GM12878 (cell line): ENCODE measurements around the gene FBRSL1. TPM values are rescaled to one million over a fixed set of nuclear protein-coding genes. Genes with fewer than 3 reads are reported as not detected.

Experiments
- ATAC-seq: fragments of 200-7000 bp; cut with Tn5 transposase; 3 replicates; pipeline ENCODE4 v1.9.1; 2020; ENCODE audit warnings: mild to moderate bottlenecking, moderate library complexity
- BruUV-seq: library from RNA; stranded (reverse); fragments of 400-500 nt; replicated peaks from 2 replicates; lab custom pipeline; 2021; lab: Mats Ljungman, UMichigan
- CTCF ChIA-PET: fragments of 300-600 bp; sonication (Branson Sonifier 250); formaldehyde crosslinking; extraction: SDS; loops from one replicate; lab custom pipeline; 2021; ENCODE audit warnings: inconsistent platforms; lab: Yijun Ruan, JAX
- POLR2A ChIA-PET: fragments of 350-600 bp; formaldehyde crosslinking; extraction: SDS; loops from one replicate; lab custom pipeline; 2021; ENCODE audit warnings: inconsistent platforms; lab: Charles Lee
- RAD21 ChIA-PET: fragments of 300-600 bp; sonication (Branson Sonifier 250); formaldehyde crosslinking; loops from one replicate; lab custom pipeline; 2023; ENCODE audit warnings: antibody characterized with exemption; ENCODE audit not compliant: unreplicated experiment; lab: Charles Lee
- SMC1A ChIA-PET: fragments of 300-600 bp; sonication (Branson Sonifier 250); formaldehyde crosslinking; loops from one replicate; lab custom pipeline; 2023; ENCODE audit not compliant: unreplicated experiment, uncharacterized antibody; lab: Charles Lee
- DNase-seq: peaks from one replicate; pipeline ENCODE4 v3.0.0-alpha.2; 2011; ENCODE audit warnings: low read depth, low spot score
- FAIRE-seq: peaks from 3 replicates; lab custom pipeline; 2011; peaks lifted over from hg19 to GRCh38; lab: Jason Lieb, UNC
- H2AFZ ChIP-seq: 2 replicates; pipeline ENCODE4 v1.6.0; 2011; ENCODE audit warnings: low read depth, low read length, control low read depth; ENCODE audit not compliant: control insufficient read depth
- H3K27ac ChIP-seq: 2 replicates; pipeline ENCODE4 v1.5.1; 2011; ENCODE audit warnings: control low read depth; ENCODE audit not compliant: control insufficient read depth, insufficient read depth
- H3K27me3 ChIP-seq, 2 experiments: replicated peaks in 1 of 2; 2 replicates each; pipeline versions ENCODE4 v1.6.0 to v1.6.1; 2011; ENCODE audit warnings: low read length in 1 of 2; ENCODE audit not compliant: control insufficient read depth in 2 of 2, insufficient read depth in 2 of 2
- H3K36me3 ChIP-seq, 2 experiments: 2 replicates each; pipeline ENCODE4 v1.5.1; 2011; ENCODE audit warnings: low read length in 1 of 2; ENCODE audit not compliant: control insufficient read depth in 2 of 2, insufficient read depth in 2 of 2
- H3K4me1 ChIP-seq: 2 replicates; pipeline ENCODE4 v1.6.1; 2011; ENCODE audit warnings: mild to moderate bottlenecking, low read length, moderate library complexity, mixed read lengths; ENCODE audit not compliant: control insufficient read depth, insufficient read depth
- H3K4me2 ChIP-seq: 2 replicates; pipeline ENCODE4 v1.6.0; 2011; ENCODE audit warnings: control low read depth; ENCODE audit not compliant: control insufficient read depth, insufficient read depth
- H3K4me3 ChIP-seq: fragments of 200-600 bp; sonication (generic); 2 replicates; pipeline ENCODE4 v1.5.1; 2016
- H3K79me2 ChIP-seq: 2 replicates; pipeline ENCODE4 v1.6.0; 2011; ENCODE audit warnings: low read length; ENCODE audit not compliant: control insufficient read depth, insufficient read depth
- H3K9ac ChIP-seq: 2 replicates; pipeline ENCODE4 v1.8.0; 2011; ENCODE audit warnings: low read length, control low read depth, mixed read lengths; ENCODE audit not compliant: control insufficient read depth, insufficient read depth
- H3K9me3 ChIP-seq: replicated peaks from 3 replicates; pipeline ENCODE4 v1.5.1; 2011; ENCODE audit warnings: mild to moderate bottlenecking, low read length; ENCODE audit not compliant: control insufficient read depth, insufficient read depth
- H4K20me1 ChIP-seq: 2 replicates; pipeline ENCODE4 v1.6.0; 2011; ENCODE audit not compliant: control insufficient read depth, insufficient read depth
- BRCA1 ChIP-seq: IDR thresholded peaks from 2 replicates; pipeline ENCODE4 v1.6.1; 2011; ENCODE audit warnings: low read depth, low read length, improper control_type of control experiment
- CREM ChIP-seq: IDR thresholded peaks from 2 replicates; pipeline ENCODE4 v1.6.1; 2014; ENCODE audit warnings: antibody characterized with exemption, low read depth
- CTCF ChIP-seq, 3 experiments: IDR thresholded peaks in 2 of 3; conservative IDR thresholded peaks in 1 of 3; 2 replicates each; pipeline ENCODE4 v1.5.1; 2011; ENCODE audit warnings: low read depth in 3 of 3, low read length in 3 of 3, mild to moderate bottlenecking in 3 of 3, control low read depth in 2 of 3, moderate library complexity in 2 of 3, inconsistent platforms in 1 of 3, mixed read lengths in 1 of 3; ENCODE audit not compliant: control insufficient read depth in 2 of 3, insufficient read depth in 1 of 3; ENCODE audit errors: extremely low read depth in 1 of 3
- RAD21 ChIP-seq: IDR thresholded peaks from 2 replicates; pipeline ENCODE4 v1.6.1; 2011; ENCODE audit warnings: mild to moderate bottlenecking, low read depth, low read length, moderate library complexity; ENCODE audit not compliant: insufficient read depth
- RELB ChIP-seq: fragments of 450-650 bp; IDR thresholded peaks from 2 replicates; pipeline ENCODE4 v1.6.1; 2017; ENCODE audit warnings: low read depth, mild to moderate bottlenecking, moderate library complexity
- ZBTB33 ChIP-seq: fragments of 450-650 bp; IDR thresholded peaks from 2 replicates; pipeline ENCODE4 v1.6.1; 2017; ENCODE audit warnings: mild to moderate bottlenecking
- ZSCAN29 ChIP-seq: fragments of 450-650 bp; IDR thresholded peaks from 2 replicates; pipeline ENCODE4 v1.6.1; 2017; ENCODE audit warnings: mild to moderate bottlenecking, moderate library complexity
- WGBS: methylation state at CpG from one replicate; pipeline ENCODE4 v1.1.6; 2016; ENCODE audit warnings: low lambda C conversion rate; ENCODE audit not compliant: insufficient replicate concordance, insufficient coverage; ENCODE audit errors: missing lambda C conversion rate; 5-methylcytosine and 5-hydroxymethylcytosine counted together
- in situ Hi-C: fragments of 300-500 bp; cut with MboI; formaldehyde crosslinking; loops from 9 replicates; pipeline ENCODE4 v1.14.3; 2018; ENCODE audit warnings: mixed read lengths
- intact Hi-C: fragments of 100-400 bp; cut with micrococcal nuclease; formaldehyde crosslinking; loops from one replicate; pipeline ENCODE4 v1.14.2; 2022; ENCODE audit not compliant: unreplicated experiment
- polyA plus RNA-seq, 11 experiments: library from polyadenylated mRNA; depleted of rRNA in 4 of 11; unstranded in 6 of 11; stranded (reverse) in 5 of 11; fragments of >200 nt; fragmentation: Nextera tagmentation in 4 of 11; fragmentation: Illumina TruSeq in 1 of 11; extraction: Ambion mirVana in 4 of 11; extraction: Trizol in 1 of 11; gene quantifications; 1 replicate in 1 of 11; 2 replicates in 10 of 11; pipeline versions ENCODE4 v1.2.1 to v1.2.3, GENCODE V29; 2011 to 2016; ENCODE audit warnings: inconsistent platforms in 2 of 11, missing spikeins in 2 of 11, low read depth in 1 of 11
- total RNA-seq, 4 experiments: library from RNA; depleted of rRNA in 3 of 4; stranded (reverse); fragments of >200 nt in 3 of 4; fragmentation: Illumina TruSeq in 1 of 4; extraction: Trizol in 1 of 4; gene quantifications; 2 replicates each; pipeline versions ENCODE4 v1.2.1 to v1.2.3, GENCODE V29; 2013 to 2021

The FBRSL1 gene
- total and polyA plus RNA-seq, 10 of the 15 experiments (the other 5 are each of a cell fraction or from before 2014, with no cell fraction given), result 0.19 to 55.1 (median 4.1) TPM

- Histone ChIP-seq H3K9me3 (no peaks in the 10 kb centered on the region), H3K27ac (no peak overlapping the region), H4K20me1 (no peaks in the 10 kb centered on the region), H3K4me2 (no peak overlapping the region), H3K9ac (no peak overlapping the region), H3K79me2 (no peaks in the 10 kb centered on the region), H3K4me3 (no peak overlapping the region), H2AFZ (no peak overlapping the region), H3K36me3 (no peaks in the 10 kb centered on the region), H3K27me3 (no peaks in the 10 kb centered on the region), H3K4me1 (no peaks in the 10 kb centered on the region)
- ChIA-PET CTCF (no interaction called here), POLR2A (no interaction called here), SMC1A (no interaction called here), RAD21 (no interaction called here)
- DNase-seq (no peak), ATAC-seq (peak; percentile 21; the same call in 1 of the 3 replicates), FAIRE-seq (no peak)
- intact Hi-C loops, result no loop called here
- in situ Hi-C loops, result no loop called here
- no TSS peak for BruUV-seq
- WGBS, result 86% methylated on average over 15 of the region's 16 CpGs
- TF ChIP-seq ZSCAN29 (no peak), BRCA1 (no peak), RELB (no peak)
- TF ChIP-seq, all 136 proteins: peak for 0
Measured at GRCh38 chr12:132551641-132552031, 61.7 kb downstream of the FBRSL1 start.

DNA sequence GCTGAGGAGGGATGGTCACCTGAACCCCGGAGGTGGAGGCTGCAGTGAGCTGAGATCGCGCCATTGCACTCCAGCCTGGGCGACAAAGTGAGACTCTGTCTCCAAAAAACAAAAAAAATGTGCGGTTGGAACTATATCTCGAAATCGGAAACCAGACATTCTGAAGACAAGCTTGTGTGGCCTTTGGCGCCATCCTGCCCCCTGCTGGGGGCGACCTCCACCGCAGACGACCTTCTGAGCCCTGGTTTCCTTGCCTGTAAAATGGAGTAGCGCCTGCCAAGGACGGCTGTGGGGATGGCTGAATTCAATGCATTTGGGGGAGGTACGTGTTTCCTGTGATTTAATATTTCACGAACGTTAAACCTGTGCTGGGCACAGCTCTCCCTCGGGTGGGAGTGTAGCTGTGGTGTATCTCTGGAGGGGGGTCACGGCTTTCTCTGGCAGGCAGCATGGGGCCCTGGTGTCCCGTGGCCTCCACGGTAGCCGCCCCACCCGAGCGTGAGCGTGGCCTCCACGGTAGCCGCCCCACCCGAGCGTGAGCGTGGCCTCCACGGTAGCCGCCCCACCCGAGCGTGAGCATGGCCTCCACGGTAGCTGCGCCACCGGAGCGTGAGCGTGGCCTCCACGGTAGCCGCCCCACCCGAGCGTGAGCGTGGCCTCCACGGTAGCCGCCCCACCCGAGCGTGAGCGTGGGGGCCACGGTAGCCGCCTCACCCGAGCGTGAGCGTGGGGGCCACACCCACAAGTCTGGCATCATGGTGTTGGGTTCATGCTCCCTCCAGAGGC, 65.1 kb downstream of the FBRSL1 start:
- H3K27me3 ChIP-seq, result no peaks in the 10 kb centered on the region; a peak in 1 of 4 replicates
- TF ChIP-seq CTCF (IDR thresholded peaks at IDR 0.05 in 2 of 3, conservative IDR thresholded peaks at IDR 0.05 in 1 of 3; ENCODE audit: control insufficient read depth in 2 of 3, extremely low read depth in 1 of 3, insufficient read depth in 1 of 3, low read depth in 3 of 3, low read length in 3 of 3), result peak; percentile 0 to 34 (median 22); a peak in 3 of 6 replicates
- TF ChIP-seq CREM, result no peak
- peak; percentile 96 for TF ChIP-seq ZBTB33
- TF ChIP-seq RAD21, result 0 out of 2 replicates have a peak, but pooled peaks have one; percentile 26
- ATAC-seq (no peak), DNase-seq (no peak), FAIRE-seq (no peak)
- no peaks in the 10 kb centered on the region for H3K9me3 ChIP-seq
- H3K9ac ChIP-seq, result no peak overlapping the region
- RAD21 ChIA-PET, result no interaction called here
- no peak overlapping the region for H2AFZ ChIP-seq
- H3K4me1 ChIP-seq, result no peaks in the 10 kb centered on the region
- H3K27ac ChIP-seq, result no peak overlapping the region
- POLR2A ChIA-PET, result no interaction called here
- CTCF ChIA-PET, result no interaction called here
- H3K4me2 ChIP-seq, result no peak overlapping the region
- no peaks in the 10 kb centered on the region for H3K79me2 ChIP-seq
- BruUV-seq, result no TSS peak
- in situ Hi-C loops (loop anchor here (5.0 kb wide), 1 partner anchor 138 kb away; no protein-coding TSS in a partner anchor), intact Hi-C loops (no loop called here)
- H4K20me1 ChIP-seq, result no peaks in the 10 kb centered on the region
- no peak overlapping the region for H3K4me3 ChIP-seq
- WGBS, result 90% methylated on average over 44 of the region's 53 CpGs
- H3K36me3 ChIP-seq, result no peaks in the 10 kb centered on the region
- SMC1A ChIA-PET, result no interaction called here
